AG10803 (cell line): Measurements from ENCODE around the gene C1orf185.
A peak's percentile ranks its signal among the peaks of the same experiment; 100 is the strongest.

Experiments used
- DNase-seq: peaks from one replicate; pipeline ENCODE4 v3.0.0; 2010; ENCODE audit warnings: low read depth
- H3K4me3 ChIP-seq: 2 replicates; pipeline ENCODE4 v1.5.1; 2011; ENCODE audit warnings: mild to moderate bottlenecking, low read length, control low read depth
- TF ChIP-seq, protein P1 (sequence below): conservative IDR thresholded peaks from 2 replicates; pipeline ENCODE4 v1.5.1; 2011; ENCODE audit warnings: mild to moderate bottlenecking, low read length, control low read depth, inconsistent platforms

C1orf185 gene

DNA sequence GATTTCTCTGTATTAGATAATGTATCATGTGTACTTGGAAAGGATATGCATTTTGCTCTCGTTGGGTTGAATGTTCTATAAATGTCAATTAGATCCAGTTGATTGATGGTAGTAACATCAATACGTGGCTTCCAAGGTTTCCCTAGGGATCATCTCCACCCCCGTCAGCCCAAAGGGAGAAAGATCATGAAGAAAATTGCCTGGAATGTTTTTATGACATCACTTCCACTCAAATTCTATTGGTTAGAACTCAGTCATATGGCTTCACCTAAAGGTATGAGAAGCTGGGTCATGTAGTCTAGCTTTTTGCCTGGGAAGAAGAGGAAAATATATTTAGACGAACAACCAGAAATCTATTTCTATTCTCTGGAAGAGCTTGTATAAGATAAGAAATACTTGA is at the start of gene C1orf185:
C1orf185 (plus strand) TSS at position 253 of the 400 bp plus-strand sequence; CDS start at position 259, 6 bp downstream.
- no peak within 1 kb of the TSS for H3K4me3 ChIP-seq
- TF ChIP-seq, protein P1, sequence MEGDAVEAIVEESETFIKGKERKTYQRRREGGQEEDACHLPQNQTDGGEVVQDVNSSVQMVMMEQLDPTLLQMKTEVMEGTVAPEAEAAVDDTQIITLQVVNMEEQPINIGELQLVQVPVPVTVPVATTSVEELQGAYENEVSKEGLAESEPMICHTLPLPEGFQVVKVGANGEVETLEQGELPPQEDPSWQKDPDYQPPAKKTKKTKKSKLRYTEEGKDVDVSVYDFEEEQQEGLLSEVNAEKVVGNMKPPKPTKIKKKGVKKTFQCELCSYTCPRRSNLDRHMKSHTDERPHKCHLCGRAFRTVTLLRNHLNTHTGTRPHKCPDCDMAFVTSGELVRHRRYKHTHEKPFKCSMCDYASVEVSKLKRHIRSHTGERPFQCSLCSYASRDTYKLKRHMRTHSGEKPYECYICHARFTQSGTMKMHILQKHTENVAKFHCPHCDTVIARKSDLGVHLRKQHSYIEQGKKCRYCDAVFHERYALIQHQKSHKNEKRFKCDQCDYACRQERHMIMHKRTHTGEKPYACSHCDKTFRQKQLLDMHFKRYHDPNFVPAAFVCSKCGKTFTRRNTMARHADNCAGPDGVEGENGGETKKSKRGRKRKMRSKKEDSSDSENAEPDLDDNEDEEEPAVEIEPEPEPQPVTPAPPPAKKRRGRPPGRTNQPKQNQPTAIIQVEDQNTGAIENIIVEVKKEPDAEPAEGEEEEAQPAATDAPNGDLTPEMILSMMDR, result no peak
- DNase-seq, result no peak

DNA sequence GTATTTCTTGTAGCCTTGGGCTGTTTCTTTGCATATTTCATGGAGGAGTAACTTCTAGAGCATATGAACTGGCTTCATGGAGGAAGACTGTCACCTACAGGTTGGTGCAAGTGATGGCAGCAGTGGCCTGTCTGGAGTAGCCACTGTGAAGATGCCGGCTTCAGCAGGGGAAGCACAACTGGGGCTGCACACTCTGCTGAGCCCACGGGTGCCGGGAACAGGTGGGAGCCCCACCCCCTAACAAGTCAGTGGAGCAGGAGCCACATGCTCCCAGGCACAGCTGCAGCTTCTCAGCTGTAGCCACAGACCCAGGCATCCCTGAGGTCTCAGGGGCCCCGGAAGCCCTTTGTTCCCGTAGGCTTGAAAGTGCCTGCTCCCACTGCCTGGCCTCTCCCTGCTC is 43.2 kb upstream of the C1orf185 start:
- peak; percentile 47 for DNase-seq
- no peak overlapping the region for H3K4me3 ChIP-seq
- TF ChIP-seq, protein P1, result peak; percentile 61

DNA sequence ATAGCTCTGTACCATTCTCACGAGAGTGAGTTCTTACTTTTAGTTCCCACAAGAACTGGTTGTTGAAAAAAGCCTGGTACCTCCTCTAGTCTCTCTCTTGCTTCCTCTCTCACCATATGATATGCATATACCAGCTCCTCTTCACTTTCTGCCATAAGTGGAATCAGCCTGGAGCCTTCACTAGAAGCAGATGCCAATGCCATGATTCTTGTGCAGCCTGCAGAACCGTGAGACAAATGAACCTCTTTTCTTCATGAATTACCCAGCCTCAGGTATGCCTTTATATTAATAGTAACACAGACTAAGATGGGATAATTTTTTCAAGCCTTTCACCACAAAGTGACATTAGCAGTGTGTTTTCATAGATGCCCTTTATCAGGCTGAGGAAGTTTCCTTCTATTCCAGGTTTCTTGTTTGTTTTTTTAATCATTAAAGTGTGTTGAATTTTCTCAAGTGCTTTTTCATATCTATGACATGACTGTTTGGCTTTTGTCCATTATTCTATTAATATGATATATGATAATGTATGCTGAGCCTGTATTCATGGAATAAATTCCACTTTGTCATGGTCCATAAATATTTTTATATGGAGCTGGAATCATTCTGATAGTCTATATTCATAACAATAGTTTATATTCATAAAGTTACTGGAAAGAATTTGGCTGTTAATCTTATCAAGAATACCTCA is 40.7 kb upstream of the C1orf185 start:
- peak; percentile 38 for DNase-seq
- no peak overlapping the region for H3K4me3 ChIP-seq
- TF ChIP-seq, protein P1, result no peak

DNA sequence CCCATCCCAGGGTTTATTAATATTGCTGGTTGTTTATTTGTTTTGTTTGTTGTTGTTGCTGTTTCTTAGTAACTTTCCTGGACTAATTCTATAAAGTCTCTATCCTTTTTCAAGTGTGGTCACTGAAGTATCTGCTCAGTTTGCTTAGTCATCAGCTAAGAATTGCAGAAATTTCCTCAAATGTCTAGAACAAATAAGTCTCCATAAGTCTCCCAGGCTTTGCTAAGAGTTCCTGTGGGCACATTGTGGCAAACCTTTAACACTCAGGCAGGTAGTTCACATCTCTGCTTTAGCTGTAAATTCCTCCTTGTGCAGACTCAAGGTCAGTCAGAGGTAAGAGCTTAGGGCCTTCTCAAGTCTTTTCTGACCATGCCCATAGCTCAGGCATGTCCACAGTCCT is 38.9 kb upstream of the C1orf185 start:
- TF ChIP-seq, protein P1, result no peak
- peak; percentile 97 for DNase-seq
- H3K4me3 ChIP-seq, result no peak overlapping the region

DNA sequence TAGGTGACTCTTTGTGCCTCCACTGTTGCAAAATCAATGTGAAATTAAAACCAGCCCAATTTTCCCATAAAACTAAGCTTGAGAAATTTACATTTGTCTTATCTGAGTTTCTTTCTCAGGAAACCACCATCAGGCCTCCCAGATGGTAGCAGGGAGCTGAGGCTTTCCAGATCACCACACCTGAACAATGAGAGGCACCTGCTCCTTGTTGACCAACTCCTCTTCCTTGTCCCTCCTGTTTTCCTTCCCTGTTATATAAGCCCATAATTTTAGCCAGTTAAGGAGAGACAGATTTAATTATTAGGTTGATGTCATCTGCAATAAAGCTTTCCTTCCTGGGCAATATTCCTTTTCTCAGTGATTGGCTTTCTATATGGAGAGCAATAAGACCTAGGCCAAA is 32.0 kb upstream of the C1orf185 start:
- DNase-seq, result no peak
- no peak overlapping the region for H3K4me3 ChIP-seq
- TF ChIP-seq, protein P1, result no peak

DNA sequence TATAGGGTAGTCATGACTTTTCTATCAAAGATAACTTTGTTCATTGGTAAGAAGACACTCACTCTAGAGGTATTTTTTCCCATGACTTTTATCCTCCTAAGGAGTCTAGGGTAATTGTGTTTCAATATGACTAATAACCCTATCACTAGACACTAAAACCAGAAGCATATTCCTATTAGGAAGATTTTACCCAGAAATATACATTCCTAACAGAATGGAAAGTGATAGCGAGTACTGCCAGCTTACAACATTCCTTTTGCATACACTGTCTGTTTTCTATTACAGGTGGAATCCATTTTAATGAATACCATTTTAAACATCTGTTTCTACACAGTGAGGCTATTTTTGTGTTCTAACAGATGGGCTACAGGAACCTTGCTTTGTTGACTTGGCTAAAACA is 31.4 kb upstream of the C1orf185 start:
- H3K4me3 ChIP-seq, result no peak overlapping the region
- peak; percentile 88 for DNase-seq
- TF ChIP-seq, protein P1, result no peak

DNA sequence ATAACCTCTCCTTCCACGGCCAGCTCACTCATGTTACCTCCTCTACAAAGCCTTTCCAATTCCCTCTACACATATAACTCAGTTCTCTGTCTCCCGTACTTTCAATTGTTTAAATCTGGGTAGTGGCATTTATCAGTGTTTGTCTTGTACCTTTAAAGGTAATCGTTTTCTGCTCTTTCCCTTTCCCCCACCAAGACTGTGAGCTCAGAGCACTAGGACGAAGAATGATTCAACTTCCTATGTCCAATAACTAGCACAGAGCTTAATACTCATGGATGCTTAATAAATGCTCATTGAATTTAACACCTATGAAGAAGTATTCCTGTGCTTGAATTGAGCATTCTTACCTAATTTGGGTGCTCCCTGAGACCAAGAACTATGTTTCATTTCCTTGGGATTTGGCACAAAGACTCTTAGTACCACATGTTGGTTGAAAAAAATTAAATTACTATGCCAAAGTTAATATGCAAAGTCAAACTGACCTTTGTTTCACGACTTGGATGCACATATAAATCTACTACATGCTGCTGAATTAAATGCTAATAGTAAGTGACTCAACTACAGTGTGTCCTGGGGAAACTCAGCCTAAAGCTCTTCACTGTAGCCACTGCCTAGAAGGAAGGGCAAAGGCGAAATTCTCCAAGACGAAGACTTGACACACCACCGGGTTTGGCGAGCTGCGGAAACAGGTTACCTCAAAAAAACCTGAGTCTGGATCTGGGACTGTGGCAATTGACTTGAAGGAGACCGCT is 30.6 kb upstream of the C1orf185 start:
- H3K4me3 ChIP-seq, result no peak overlapping the region
- DNase-seq, result no peak
- TF ChIP-seq, protein P1, result no peak
